Right ventricle myocardium inferior (tissue), 1 donor: ENCODE measurements around the gene LARP6. TPM values are rescaled to one million over a fixed set of nuclear protein-coding genes. Genes with fewer than 3 reads are reported as not detected.
"Not testable (repeated sequence)": the region's sequence is repeated elsewhere in the genome, so short reads cannot be mapped to it uniquely, and the experiment has no call there.

Experiments
- ATAC-seq: fragments of 200-7000 bp; cut with Tn5 transposase; one replicate; pipeline ENCODE4 v1.9.1; 2020; ENCODE audit warnings: mild to moderate bottlenecking, moderate library complexity
- DNase-seq: peaks from one replicate; pipeline ENCODE4 v3.0.0; 2021; ENCODE audit errors: missing footprints
- intact Hi-C: fragments of 100-400 bp; cut with DNase I; formaldehyde crosslinking; loops from one replicate; pipeline ENCODE4 v1.11.0; 2022
- total RNA-seq: library from RNA; stranded (reverse); fragmentation: NEBNext Ultra II Directional; extraction: Animal tissue kit (Norgen Biotek cat#: 25700); gene quantifications from one replicate; pipeline ENCODE4 v1.2.1, GENCODE V29; 2021
- donor health status: DM: no; HTN: yes; CAD: no; lungs with severe emphysema.

LARP6 gene
- total RNA-seq, 1 donor from 2014 or later, result 55.7 TPM

DNA sequence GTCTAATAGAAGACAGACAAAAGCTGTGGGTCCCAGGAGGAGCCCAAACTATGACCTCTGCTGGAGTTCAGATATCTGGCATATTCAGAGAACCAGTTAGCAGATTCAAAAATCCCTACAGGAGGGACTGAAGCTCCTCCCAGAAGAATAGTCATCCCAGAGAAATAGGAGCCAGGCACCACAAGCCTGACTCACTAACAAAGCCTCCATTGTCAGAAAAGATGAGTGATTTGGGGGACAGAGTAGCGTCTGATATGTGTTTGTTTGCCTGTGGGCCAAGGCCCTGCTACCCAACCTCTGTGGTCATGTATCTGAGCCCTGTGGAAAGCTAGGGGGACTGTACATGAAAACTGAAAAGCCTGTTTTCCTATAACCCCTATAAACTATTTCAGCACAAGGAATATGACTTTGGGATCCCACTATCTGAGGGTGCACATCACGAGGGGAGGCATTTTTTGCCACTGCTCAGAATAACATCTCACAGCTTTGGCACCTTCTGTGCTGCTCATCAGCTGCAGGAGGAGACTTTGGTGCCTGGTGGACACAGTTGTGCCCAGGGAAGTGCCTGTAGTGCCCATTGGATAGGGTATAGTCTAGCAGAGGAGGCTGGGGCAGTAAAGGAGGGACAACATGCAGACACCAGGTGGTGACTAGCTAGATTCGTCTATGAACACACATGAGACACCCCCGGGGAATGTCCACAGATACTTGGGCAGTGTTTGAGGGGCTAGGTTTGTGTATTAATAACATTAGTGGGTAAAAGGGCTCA, 9.7 kb upstream of the LARP6 start:
- intact Hi-C loops, result no loop called here
- ATAC-seq (peak; percentile 78), DNase-seq (no peak)

DNA sequence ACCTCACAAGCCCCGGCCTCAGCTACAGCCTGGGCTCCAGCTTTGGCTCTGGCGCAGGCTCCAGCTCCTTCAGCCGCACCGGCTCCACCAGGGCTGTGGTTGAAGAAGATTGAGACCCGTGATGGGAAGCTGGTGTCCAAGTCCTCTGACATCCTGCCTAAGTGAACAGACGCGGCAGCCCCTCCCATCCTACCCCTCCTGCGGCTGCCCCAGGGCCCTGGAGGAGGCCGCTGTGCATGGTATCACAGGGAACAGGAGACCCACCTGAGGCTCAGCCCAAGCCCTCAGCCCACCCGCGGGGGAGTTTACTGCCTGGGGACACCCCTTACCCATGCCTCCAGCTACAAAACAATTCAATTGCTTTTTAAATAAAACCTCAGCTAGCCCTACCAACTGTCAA, 6.0 kb upstream of the LARP6 start:
- ATAC-seq, result no peak
- intact Hi-C loops, result no loop called here
- no peak for DNase-seq

DNA sequence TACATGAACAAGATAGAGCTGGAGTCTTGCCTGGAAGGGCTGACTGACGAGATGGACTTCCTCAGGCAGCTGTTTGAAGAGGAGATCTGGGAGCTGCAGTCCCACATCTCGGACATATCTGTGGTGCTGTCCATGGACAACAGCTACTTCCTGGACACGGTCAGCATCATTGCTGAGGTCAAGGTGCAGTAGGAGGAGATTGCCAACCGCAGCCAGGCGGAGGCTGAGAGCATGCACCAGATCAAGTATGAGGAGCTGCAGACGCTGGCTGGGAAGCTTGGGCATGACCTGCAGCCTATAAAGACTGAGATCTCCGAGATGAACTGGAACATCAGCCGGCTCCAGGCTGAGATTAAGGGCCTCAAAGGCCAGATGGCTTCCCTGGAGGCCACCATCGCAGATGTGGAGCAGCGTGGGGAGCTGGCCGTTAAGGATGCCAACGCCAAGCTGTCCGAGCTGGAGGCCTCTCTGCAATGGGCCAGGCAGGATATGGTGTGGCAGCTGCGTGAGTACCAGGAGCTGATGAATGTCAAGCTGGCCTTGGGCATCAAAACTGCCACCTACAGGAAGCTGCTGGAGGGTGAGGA, 5.5 kb upstream of the LARP6 start:
- ATAC-seq, result no peak
- no peak for DNase-seq
- intact Hi-C loops, result no loop called here

DNA sequence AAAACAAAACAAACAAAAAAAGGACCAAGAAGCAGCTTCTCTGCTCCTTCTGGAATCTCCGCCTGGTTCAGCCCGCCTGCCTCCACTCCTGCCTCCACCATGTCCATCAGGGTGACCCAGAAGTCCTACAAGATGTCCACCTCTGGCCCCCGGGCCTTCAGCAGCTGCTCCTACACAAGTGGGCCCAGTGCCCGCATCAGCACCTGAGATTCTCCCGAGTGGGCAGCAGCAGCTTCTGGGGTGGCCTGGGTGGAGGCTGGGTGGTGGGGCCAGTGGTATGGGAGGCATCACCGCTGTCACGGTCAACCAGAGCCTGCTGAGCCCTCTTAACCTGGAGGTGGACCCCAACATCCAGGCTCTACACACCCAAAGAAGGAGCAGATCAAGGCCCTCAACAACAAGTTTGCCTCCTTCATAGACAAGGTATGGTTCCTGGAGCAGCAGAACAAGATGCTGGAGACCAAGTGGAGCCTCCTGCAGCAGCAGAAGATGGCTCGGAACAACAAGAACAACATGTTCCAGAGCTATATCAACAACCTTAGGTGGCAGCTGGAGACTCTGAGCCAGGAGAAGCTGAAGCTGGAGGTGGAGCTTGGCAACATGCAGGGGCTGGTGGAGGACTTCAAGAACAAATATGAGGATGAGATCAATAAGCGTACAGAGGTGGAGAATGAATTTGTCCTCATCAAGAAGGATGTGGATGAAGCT, 4.8 kb upstream of the LARP6 start:
- DNase-seq, result peak; percentile 67
- intact Hi-C loops, ATAC-seq: not testable (repeated sequence)

DNA sequence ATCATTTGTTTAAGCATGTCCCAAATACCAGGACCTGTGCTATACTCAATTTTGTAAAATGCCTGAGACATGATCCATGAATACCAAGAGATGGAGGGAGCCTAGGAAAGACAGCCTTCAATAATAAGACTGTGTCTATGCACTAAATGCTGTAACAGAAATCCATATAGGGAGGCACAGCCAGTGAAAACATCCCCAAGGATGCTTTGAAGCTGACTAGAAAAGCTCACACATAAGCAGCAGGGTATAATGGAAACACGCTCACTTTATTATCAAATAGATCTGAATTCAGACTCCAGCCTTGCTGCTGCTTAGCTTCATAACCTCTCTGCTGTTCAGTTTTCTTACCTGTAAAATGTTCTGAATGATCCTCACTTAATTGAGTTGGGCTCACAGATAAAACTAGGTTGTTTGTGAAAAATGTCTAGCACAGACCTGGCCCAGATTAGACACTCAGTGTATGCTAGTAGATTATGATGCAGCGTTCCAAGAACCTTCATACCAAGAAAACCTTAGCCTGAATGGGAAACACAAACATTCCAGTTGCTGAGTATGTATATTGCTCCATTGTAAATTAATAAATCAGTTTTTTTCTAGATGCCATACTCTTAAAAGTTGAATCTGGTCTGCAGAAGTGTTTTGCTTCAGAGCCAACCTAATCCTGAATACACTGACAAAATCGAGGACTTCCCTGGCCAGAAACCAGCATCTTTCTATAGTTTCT, 3.8 kb upstream of the LARP6 start:
- intact Hi-C loops, result no loop called here
- DNase-seq, result no peak
- no peak for ATAC-seq

DNA sequence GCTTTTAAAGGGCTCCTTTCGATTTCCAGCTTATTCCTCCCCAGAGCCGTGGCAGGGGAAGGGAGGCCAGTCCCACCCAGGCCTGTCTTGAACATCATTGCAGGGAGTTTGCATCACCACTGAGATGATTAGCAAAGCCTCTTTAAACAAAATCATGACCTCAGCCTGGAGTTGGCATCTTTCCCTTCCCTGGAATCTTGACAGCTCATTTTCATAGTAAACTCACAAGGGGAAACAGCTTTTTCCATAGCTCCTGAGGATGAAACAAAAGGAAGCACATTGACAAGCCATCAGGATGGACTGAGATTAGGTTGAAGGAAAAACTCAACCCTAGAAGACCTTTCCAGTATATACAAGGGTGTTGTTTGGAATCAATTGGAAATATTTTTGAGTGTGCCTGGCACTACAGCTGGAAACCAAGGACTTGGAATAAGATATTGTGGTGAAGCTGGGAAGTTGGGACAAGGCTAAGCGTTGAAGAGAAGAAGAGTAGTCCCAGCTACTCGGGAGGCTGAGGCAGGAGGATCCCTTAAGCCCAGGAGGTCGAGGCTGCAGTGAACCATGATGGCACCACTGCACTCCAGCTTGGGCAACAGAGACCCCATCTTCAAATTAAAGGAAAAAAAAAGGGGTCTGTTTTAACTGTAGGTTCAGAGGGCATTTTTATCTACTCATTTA, 3.1 kb upstream of the LARP6 start:
- peak; percentile 79 for DNase-seq
- intact Hi-C loops, result no loop called here
- ATAC-seq, result peak; percentile 81

DNA sequence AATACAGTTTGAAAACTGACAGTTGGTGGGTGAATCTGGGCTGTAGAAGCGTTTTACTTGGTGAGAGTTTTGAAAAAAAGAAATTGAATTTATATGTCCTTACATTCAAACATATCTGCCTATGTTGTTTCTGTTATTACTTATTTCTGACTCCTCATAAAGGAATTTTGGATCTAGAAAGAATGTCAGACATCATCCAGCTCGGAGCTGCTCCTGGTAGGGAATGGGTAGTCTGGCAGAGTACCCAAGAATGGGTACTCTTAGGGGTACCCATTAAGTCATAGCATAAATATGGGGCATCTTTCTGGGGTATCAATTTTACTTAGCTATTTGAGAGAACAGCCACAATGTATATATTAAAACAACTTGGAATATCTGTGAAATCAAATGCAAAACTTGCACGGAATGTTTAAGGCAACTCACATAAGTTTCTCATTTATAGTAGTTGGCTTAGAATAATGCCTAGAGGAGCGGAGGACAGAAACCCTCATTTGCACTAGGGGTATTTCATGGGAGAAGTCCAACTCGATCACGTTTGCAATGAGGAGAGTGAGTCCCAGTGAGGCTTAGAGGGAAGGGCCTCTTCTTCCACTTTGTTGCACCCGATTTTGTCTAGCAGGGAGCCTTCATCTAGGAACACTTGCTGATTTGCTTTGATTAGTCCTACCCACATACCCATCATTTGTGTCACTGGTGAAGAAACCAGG, 2.4 kb upstream of the LARP6 start:
- DNase-seq, result no peak
- no peak for ATAC-seq
- intact Hi-C loops, result no loop called here

DNA sequence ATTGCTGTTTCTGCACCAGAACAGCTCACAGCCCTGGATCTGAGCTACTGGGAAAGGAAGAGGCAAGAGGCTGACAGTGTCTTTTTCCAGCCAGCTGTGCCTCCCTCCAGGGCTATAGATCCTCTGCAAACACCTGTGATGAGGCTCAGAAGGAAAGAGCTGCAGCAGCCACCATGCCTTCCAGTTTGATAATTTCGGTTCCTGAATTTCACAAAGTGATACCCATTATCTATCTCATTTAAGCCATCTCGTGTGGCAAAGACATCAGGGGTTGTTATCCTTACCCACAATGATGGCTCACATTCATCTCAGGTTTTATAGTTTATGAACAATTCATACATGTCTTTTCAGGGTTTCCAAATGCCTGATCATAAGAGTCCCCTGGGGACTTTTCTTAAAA, 1.8 kb upstream of the LARP6 start:
- intact Hi-C loops, result no loop called here
- DNase-seq (no peak), ATAC-seq (no peak)

DNA sequence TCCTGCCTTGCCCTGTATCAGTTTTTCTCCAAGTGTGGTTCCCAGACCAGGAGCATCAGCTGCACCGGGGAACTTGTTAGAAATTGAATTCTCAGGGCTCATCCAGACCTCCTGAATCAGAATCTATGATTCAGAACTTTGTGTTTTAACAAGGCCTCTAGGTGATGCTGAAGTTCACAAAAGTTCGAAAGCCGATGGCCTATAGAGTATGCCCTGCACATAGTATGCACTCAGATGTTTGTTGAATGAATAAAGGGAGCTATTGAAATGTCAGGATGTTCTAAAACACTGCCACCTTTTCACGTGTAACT, 664 bp upstream of the LARP6 start:
- DNase-seq (no peak), ATAC-seq (no peak)
- intact Hi-C loops, result no loop called here

DNA sequence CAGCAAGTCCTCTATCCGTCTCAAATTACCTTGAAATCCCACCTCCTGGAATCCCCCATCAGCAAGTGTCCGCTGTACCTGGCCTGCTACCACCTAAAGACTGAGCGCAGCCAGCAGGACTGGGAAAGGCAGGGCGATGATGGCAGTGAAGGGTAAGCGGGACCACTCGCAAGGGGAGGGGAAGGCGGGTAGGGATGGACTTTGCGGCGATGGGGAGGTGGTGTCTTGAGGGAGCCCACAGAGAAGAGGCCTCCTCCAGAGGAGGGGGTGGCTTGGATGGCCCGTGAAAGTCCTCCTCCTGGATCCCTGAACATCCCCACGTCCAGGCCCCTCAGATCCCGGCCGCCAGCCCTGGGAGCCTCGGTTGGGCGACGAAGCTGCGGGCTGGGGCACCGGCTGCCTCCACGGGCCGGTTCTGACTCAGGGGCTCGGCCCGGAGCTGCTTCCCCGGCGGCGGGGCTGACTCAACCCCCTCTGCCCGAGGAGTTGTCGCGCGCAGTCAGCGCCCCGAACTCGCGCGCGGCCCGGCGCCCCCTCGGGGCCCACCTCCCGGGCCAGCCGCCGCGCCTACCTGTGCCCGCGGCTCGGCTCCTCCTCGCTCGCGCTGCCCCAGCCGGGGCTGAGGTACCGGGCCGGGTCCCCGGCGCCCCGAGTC, 512 bp downstream of the LARP6 start:
- DNase-seq, result no peak
- intact Hi-C loops, result loop anchor here (2.0 kb wide), 1 partner anchor 19 kb away; no protein-coding TSS in a partner anchor
- ATAC-seq, result peak; percentile 22

DNA sequence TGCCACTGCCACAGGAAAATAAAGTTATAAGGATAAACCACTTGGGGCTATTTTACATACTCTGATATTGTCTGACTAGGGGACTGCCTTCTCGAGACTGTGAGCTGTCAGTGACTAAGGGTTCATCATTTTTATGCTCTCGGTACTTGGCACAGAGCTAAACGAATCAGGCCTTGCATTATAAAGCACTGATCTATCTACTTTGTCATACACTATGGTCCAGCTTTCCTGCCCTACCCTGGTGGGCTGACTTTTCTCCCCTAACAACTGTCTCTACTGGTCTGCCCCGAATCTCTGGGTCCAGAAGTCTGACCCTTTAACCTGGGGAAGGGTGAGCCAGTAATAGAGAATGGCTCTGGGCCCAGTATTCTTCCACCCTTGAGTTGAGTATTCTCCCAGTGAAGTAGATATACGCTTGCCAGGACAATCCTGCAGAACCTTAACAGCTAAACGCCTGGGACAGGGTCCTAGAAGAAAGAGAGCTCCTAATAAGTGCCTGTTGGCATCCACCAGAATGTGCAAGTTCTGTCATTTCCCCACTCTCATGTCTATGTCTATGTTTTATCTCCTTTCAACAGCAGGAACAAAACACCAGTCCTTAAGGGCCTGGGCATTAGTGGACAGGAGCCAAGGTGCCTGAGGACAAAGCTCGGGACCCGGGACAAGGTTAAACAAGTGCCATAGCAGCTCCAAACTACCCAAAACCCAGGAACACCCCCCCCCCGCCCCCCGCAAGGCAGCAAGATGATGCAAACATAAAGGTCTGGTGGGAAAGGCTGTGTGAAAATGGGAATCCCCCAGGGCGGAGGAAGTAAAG, 1.2 kb downstream of the LARP6 start:
- intact Hi-C loops, result loop anchor here (2.0 kb wide), 1 partner anchor 18 kb away; no protein-coding TSS in a partner anchor
- DNase-seq, result no peak
- peak; percentile 39 for ATAC-seq

DNA sequence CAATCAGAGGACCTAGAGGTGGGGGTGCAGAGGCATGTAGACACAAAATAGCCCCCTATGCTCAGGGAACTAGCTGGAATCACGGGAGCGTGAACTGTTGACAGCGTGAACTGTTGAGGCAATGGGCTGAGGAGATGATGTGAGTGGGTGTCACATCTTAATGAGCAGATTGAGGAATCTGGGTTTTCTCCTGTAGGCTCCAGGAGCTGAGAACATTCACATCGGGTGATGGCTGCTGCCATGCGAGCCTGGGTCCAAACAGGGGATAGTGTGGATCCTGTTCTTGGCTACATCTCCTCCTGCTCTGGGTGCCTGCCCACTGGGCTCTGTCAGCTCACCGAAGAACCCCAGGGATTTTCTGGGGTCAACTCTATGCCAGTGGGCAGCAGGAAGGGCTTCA, 2.1 kb downstream of the LARP6 start:
- intact Hi-C loops, result loop anchor here (2.0 kb wide), 1 partner anchor 17 kb away; no protein-coding TSS in a partner anchor
- DNase-seq (no peak), ATAC-seq (no peak)

DNA sequence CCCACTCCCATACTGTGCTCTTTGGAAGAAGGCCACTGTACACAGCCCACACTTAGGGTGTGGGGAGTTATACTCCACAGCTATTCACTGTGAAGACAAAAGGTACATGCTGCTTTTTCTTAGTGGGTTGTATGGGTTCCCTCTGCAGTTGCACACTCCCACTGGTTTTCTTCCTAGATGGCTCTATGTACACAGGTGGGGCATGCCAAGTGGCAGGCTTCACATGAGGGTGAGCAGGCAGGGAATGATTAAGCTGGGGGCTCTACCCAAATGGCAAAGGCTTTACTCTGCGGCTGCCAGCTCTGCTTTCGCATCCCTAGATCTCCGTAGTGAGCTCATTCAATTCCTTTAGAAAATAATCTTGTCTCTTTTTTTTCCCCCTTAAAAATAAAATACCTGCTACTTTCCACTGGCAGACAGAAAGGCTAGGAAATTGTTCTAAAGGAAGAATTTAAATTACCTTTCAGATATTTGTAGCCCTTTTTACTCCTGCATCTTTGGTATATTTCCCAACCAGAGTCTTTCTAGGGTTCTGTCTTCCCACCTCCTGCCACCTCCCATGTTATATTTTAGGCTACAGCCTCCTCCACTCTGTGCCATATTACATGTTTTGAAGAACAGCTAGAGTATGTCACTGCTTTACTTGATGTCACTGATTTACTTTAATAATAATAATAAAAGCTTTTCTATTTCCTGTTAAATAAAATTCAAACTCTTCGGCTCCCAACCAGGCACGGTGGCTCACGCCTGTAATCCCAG, 8.2 kb downstream of the LARP6 start:
- no peak for DNase-seq
- intact Hi-C loops, result no loop called here
- no peak for ATAC-seq

DNA sequence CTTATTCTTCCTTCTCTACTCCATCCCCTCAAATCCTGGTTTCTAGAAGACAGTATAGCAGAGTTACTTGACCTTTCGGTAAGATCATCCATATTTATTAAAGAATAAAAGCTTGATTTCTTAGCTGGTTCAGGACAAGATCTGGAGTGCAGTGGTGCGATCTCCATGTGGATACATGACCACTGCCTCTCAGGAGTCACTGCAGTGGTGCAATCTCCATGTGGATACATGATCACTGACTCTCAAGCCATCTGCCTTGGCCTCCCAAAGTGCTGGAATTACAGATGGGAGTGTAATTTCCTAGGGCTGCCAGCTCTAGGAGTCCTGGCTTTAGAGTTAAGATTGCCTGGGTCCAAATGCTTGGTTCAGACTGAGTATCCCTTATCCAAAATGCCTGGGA, 16.5 kb downstream of the LARP6 start:
- DNase-seq (no peak), ATAC-seq (no peak)
- intact Hi-C loops, result no loop called here

DNA sequence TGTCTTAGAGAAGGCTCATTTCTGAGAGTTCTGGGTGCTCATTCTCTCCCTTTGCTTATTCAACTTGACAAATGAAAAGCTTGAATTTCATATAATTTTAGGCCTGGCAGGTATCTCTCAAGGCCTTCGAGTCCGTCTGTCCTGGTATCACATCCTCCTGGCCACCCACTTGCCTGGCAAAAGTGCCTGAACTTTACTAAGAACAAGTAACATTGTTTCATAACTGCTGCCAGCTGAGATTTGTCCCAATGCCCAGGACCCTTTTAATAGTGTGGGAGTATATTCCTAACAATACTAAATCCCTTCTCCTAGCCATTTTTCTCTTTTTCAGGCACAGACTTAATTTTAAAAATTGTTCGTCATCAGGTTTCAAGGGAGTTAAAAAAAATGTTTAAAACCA, 18.1 kb downstream of the LARP6 start:
- no peak for ATAC-seq
- DNase-seq, result no peak
- intact Hi-C loops, result loop anchor here (2.0 kb wide), 1 partner anchor 17 kb away; no protein-coding TSS in a partner anchor

DNA sequence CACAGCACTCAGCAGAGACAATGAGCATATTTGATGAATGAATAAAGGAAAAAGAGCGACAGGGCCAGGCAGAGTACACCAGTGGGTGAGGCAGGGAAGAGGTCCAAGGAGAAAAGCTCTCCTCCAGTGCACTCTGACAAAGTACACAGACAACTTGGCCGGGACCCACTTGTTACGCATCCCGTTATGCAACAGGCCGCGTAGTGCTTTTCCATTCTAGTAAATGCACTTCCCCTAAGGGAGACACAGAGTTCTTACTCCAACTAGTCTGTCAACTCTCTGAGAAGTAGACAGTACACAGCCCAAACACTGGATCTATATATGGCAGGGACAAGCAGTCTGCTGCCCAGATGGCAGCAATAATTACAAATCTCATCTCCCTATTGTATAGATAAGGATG, 18.5 kb downstream of the LARP6 start:
- intact Hi-C loops, result loop anchor here (2.0 kb wide), 1 partner anchor 17 kb away; no protein-coding TSS in a partner anchor
- DNase-seq (peak; percentile 91), ATAC-seq (peak; percentile 94)
